Urinary bladder (tissue), 4 donors: ENCODE results near the gene CACNA2D1. TPM values are rescaled to one million over a fixed set of nuclear protein-coding genes. Genes with fewer than 3 reads are reported as not detected.

ENCODE experiments used
- DNase-seq: peaks from one replicate; pipeline ENCODE4 v3.0.0-alpha.2; 2015; ENCODE audit errors: extremely low spot score
- H3K27ac ChIP-seq: one replicate; pipeline ENCODE4 v1.5.1; 2013; ENCODE audit warnings: low read depth, mild to moderate bottlenecking, moderate library complexity
- H3K36me3 ChIP-seq: one replicate; pipeline ENCODE4 v1.6.1; 2013; ENCODE audit warnings: mild to moderate bottlenecking, moderate library complexity; ENCODE audit not compliant: insufficient read depth
- H3K4me1 ChIP-seq: one replicate; pipeline ENCODE4 v1.6.1; 2013; ENCODE audit warnings: mild to moderate bottlenecking, moderate library complexity; ENCODE audit not compliant: insufficient read depth
- H3K4me3 ChIP-seq: one replicate; pipeline ENCODE4 v1.5.1; 2013; ENCODE audit warnings: low read depth, low read length
- WGBS: extraction: QIAGEN DNeasy Blood & Tissue Kit; methylation state at CpG from one replicate; pipeline ENCODE4 v1.1.7; 2013; 5-methylcytosine and 5-hydroxymethylcytosine counted together
- polyA plus RNA-seq: library from polyadenylated mRNA; stranded (reverse); fragments of 200-250 nt; gene quantifications from one replicate; pipeline ENCODE4 v1.2.3, GENCODE V29; 2013
- total RNA-seq: library from RNA; depleted of rRNA; stranded (reverse); fragments of >200 nt; gene quantifications from one replicate; pipeline ENCODE4 v1.2.3, GENCODE V29; 2014
- donor health status: healthy with polysubstance abuse.
- donor health status: healthy.

The CACNA2D1 gene
- total and polyA plus RNA-seq, 2 donors = 18.7 to 89.1 TPM

DNA sequence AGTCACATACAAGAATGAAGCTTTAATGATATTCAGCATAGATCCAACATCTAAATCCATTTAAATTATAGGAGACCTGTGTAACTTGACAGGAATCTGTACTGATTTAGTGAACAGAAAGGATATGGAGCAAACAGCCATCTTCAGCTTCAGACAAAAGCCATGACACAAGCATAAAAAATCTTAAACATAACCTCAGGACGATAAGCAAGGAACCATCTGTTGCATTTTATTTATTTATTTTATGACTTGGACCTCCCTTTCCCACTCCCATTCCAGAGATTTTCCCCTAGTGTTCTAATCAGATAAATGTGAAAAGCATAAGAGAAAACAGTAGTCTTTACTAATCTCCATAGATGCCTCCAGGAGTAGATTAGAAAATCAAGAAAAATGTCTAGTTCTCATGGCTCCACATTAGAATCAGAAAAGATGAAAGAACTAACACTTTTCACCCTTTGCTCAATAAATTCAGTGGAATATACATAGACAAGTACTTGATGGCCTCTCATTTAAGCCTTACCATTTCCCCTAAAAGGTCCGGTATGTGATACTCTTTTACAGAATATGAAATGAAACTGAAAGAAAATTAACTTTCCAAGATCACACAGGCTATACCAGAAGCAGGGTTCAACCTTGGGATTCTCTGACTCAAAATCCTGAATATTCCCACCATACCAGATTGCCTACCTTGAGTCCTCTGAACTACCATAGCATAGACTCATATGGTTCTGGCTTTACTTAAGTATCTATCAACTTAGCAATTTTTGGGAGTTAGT lies 15.2 kb downstream of the CACNA2D1 start:
- no peak for DNase-seq
- WGBS = 59% methylated on average over 2 of the region's 2 CpGs
- H3K27ac ChIP-seq = no peak overlapping the region
- H3K4me3 ChIP-seq = no peak overlapping the region
- no peaks in the 10 kb centered on the region for H3K36me3 ChIP-seq
- no peaks in the 10 kb centered on the region for H3K4me1 ChIP-seq

GRCh38 chr7:82423446-82423845 lies 20.1 kb downstream of the CACNA2D1 start:
- no peaks in the 10 kb centered on the region for H3K4me1 ChIP-seq
- no peak for DNase-seq
- H3K36me3 ChIP-seq = no peaks in the 10 kb centered on the region
- no peak overlapping the region for H3K4me3 ChIP-seq
- WGBS = 78% methylated on average over 5 of the region's 5 CpGs
- H3K27ac ChIP-seq = no peak overlapping the region

DNA sequence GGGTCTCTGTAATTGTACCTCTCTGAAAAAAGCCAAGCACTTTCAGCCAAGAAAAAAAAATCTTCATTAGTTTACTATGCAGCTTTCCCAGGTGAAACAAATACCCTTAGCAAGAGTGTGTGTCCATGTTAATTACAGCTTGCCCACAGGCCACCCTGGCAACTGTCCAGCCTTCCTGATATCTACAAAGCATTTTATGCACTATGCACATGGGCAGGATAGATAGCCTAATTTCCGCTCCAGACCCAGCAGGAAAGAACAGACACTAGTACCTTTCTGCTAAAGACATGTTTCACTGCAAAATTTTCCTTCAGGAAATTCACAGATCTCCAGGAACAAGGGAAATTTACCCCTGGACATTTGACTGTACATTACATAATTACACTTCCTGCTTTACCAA lies 24.4 kb downstream of the CACNA2D1 start:
- no peaks in the 10 kb centered on the region for H3K4me1 ChIP-seq
- 86% methylated on average over 1 of the region's 1 CpG for WGBS
- DNase-seq = no peak
- no peak overlapping the region for H3K27ac ChIP-seq
- no peaks in the 10 kb centered on the region for H3K36me3 ChIP-seq
- H3K4me3 ChIP-seq = no peak overlapping the region

- no peaks in the 10 kb centered on the region for H3K4me1 ChIP-seq
- no peaks in the 10 kb centered on the region for H3K36me3 ChIP-seq
- WGBS = 86% methylated on average over 1 of the region's 1 CpG
- no peak overlapping the region for H3K4me3 ChIP-seq
- H3K27ac ChIP-seq = no peak overlapping the region
- DNase-seq = no peak
These were observed 25.7 kb downstream of the CACNA2D1 start for GRCh38 chr7:82417898-82418297.

- H3K4me1 ChIP-seq = no peaks in the 10 kb centered on the region
- no peak overlapping the region for H3K27ac ChIP-seq
- H3K4me3 ChIP-seq = no peak overlapping the region
- DNase-seq = no peak
- 89% methylated on average over 1 of the region's 1 CpG for WGBS
- H3K36me3 ChIP-seq = no peaks in the 10 kb centered on the region
These were observed 27.2 kb downstream of the CACNA2D1 start for GRCh38 chr7:82416402-82416801.

DNA sequence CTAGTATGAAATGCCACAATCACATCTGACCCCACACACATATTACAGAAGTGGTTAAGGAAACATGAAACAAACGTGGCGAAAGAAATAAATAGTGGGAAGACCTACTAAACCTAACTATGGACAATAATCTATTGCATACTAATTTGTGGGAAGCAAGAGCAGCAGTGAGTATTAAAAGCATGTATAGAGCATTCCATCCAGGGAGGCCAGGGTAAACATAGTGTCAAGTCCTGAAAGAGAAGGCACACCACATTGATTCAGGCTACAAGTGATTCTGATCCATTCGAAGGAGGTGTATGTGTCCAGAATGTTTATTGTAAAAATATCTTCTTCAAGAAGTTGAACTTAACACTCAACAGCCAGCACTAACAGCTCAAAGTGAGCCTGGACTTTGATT lies 29.2 kb downstream of the CACNA2D1 start:
- Histone ChIP-seq H3K4me3 (no peak overlapping the region), H3K36me3 (no peaks in the 10 kb centered on the region), H3K27ac (no peak overlapping the region), H3K4me1 (no peaks in the 10 kb centered on the region)
- WGBS = 66% methylated on average over 3 of the region's 3 CpGs
- no peak for DNase-seq

DNA sequence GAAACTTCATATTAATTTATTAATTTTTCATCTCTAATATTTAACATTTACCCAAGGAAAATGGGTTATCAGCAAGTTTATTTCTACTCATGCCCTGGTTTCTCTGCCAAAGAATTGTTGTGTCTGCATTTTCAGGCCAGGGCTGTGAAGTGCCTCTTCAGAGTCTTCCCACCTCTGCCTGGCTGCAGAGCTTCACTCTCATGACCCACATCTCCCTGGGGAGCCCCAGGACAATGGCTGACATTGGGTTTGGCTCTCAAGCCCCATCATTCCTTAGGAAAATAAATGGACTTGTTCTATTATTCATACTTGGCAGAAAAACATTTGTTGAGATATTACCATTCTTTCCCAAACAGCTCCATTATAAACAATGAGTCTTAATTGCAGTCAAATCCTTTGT lies 30.3 kb downstream of the CACNA2D1 start:
- no peak for DNase-seq
- H3K4me1 ChIP-seq = no peaks in the 10 kb centered on the region
- H3K4me3 ChIP-seq = no peak overlapping the region
- no peaks in the 10 kb centered on the region for H3K36me3 ChIP-seq
- no peak overlapping the region for H3K27ac ChIP-seq

DNA sequence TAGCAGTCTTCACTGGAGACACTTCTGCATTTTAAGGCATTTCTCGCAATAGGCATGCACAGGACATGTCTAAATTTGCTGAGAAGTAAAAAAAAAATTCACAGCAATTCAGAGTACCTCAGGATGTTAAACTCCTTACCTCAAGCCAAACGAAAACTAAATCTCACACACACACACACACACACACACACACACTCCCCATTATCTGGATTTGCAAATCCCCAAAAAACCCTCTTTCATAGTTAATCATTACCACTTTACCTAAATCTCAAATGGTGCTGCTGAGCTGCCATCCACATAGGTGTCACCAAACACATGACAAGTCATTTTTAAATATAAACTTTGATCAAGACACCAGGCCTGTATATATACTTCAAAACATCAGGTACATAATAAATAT lies 31.8 kb downstream of the CACNA2D1 start:
- no peak for DNase-seq
- H3K27ac ChIP-seq = no peak overlapping the region
- H3K4me1 ChIP-seq = no peaks in the 10 kb centered on the region
- 82% methylated on average over 2 of the region's 2 CpGs for whole genome bisulfite sequencing
- H3K4me3 ChIP-seq = no peak overlapping the region
- no peaks in the 10 kb centered on the region for H3K36me3 ChIP-seq

DNA sequence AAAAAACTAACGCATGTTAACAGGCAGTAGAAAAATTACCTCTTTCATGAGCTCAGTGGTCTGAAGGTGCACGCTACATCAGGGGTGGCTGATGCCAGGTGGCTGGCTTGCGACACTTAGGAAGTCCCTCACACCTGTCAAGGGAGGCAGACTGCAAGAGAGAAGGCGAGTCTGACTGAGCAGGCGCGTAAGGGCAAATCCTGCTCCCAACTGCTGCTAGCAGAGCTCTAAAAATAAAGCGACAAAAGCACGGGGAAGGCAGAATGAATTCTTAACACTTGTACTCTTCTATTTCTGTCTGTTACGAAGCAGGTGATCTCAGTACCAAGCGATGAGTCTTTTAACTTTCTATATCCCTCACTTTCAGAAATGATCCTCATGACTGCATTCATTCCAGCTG lies 33.1 kb downstream of the CACNA2D1 start:
- Histone ChIP-seq H3K4me1 (no peaks in the 10 kb centered on the region), H3K4me3 (no peak overlapping the region), H3K36me3 (no peaks in the 10 kb centered on the region), H3K27ac (no peak overlapping the region)
- DNase-seq = no peak
- 66% methylated on average over 10 of the region's 10 CpGs for WGBS

GRCh38 chr7:82406937-82407336 lies 36.6 kb downstream of the CACNA2D1 start:
- Histone ChIP-seq H3K4me3 (no peak overlapping the region), H3K4me1 (no peaks in the 10 kb centered on the region), H3K27ac (no peak overlapping the region), H3K36me3 (no peaks in the 10 kb centered on the region)
- no peak for DNase-seq
- 95% methylated on average over 1 of the region's 1 CpG for WGBS

DNA sequence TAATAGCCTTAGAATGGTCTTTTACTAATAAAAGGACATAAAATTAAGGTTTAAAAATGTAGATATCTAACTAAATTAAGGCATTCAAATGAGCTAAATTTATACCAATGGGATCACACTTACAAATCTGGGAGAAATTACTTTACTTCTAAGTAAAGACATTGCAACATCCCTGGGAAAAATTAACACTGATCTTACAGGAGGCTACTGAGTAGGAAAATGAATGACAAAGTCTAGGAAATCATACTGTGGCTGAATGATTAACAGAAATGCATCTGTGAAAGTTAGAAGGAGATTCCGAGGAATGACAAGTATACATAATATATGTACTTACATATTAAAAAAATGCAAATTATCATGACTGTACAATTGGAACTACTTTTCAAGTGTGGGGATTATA lies 38.3 kb downstream of the CACNA2D1 start:
- Histone ChIP-seq H3K4me3 (no peak overlapping the region), H3K36me3 (no peaks in the 10 kb centered on the region), H3K4me1 (no peaks in the 10 kb centered on the region), H3K27ac (no peak overlapping the region)
- DNase-seq = no peak
- WGBS = 100% methylated on average over 1 of the region's 1 CpG

- no peak overlapping the region for H3K27ac ChIP-seq
- no peak for DNase-seq
- 70% methylated on average over 2 of the region's 2 CpGs for WGBS
- no peaks in the 10 kb centered on the region for H3K36me3 ChIP-seq
- H3K4me1 ChIP-seq = no peaks in the 10 kb centered on the region
- no peak overlapping the region for H3K4me3 ChIP-seq
These were observed 38.9 kb downstream of the CACNA2D1 start for GRCh38 chr7:82404652-82405051.

- Histone ChIP-seq H3K4me1 (no peaks in the 10 kb centered on the region), H3K4me3 (no peak overlapping the region), H3K27ac (no peak overlapping the region), H3K36me3 (no peaks in the 10 kb centered on the region)
- DNase-seq = no peak
- WGBS = 90% methylated on average over 5 of the region's 5 CpGs
These were observed 39.5 kb downstream of the CACNA2D1 start for GRCh38 chr7:82404094-82404493.

DNA sequence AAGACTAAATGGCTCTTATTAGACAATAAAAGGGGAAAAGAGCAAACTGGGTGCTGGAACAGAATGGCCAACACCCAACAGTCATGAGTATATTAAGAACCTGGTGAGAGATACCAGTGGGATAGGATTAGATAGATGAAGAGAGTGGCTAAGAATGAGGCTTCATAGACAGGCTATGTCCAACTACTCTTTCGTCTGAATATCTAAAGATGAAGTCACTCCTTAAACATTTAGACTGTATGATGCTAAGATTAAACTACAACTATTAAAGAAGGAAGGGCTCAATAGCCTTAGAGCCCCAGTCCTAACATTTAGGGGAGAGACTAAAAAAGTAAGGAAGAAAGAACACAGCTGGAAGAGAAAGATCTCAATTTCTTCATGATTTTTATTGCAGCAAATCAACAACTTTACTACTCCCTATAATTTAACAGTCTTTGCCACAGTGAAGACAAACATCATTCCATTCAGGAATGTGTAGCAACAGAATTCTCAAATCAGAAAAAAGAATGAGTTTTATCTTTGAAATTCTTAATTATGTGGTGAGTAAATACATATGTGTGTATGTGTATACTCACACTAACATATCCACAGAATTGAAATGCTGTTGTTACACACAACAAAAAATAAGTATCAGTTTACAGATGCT lies 45.6 kb downstream of the CACNA2D1 start:
- Histone ChIP-seq H3K4me1 (no peaks in the 10 kb centered on the region), H3K36me3 (no peaks in the 10 kb centered on the region), H3K4me3 (no peak overlapping the region), H3K27ac (no peak overlapping the region)
- DNase-seq = no peak
- 24% methylated on average over 1 of the region's 1 CpG for WGBS
